Measurements from ENCODE around the gene UBE2N. TPM values are rescaled to one million over a fixed set of nuclear protein-coding genes. Genes with fewer than 3 reads are reported as not detected.
A peak's percentile ranks its signal among the peaks of the same experiment; 100 is the strongest.
"Not testable (repeated sequence)": the region's sequence is repeated elsewhere in the genome, so short reads cannot be mapped to it uniquely, and the experiment has no call there.

The UBE2N gene
- total and polyA plus RNA-seq, 11 donors = 53.6 to 107 (median 88.1) TPM

DNA sequence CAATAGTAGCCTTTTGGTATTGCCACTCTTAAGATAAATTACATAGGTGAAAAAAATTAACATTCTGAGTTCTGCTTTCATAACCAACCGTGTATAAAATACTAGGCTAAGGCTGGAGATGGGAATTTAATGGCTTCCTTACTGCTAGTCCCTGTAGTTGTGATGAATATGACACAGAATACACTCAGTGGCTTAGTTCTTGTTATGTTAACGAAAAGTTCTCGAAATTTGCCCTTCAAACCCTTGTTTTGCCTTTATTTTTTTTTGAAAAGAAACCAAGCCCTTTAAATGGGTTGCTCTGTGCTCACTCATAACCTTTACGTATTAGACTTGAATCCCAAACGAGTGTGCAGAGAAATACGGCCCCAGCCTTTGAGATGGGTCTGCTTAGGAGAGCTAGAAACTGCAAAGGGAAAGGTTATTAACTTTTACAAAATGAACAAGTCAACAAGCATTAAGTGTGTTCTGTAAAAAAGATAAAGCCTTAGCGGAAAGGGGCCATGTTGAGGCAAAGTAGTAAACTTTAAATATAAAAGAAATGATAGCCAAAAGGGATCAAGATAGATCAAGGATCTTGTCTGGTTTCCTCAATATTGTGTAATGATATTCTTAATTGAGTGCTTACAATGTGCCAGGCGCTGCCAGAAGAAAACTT is 62.3 kb downstream of the UBE2N start:
- Histone ChIP-seq H3K4me3 (peak overlapping the region; percentile 57 to 97 (median 86)), H3K27me3 (no peaks in the 10 kb centered on the region), H3K9me3 (no peaks in the 10 kb centered on the region), H3K4me1 (peaks cover 0 to 70% (median 31%) of the 10 kb centered on the region in 12 donors), H3K36me3 (peaks cover 0 to under 1% (median 0%) of the 10 kb centered on the region in 9 donors), H3K27ac (peak overlapping the region; percentile 78 to 97 (median 96))
- no peak for ATAC-seq
- WGBS, 4 donors = 10 to 19% (median 17%) methylated on average over 8 of the region's 8 CpGs
- intact Hi-C loops (cut with DNase I) = loop anchor here in 8 of 10 donors (5.0 to 10.0 kb wide), 6 partner anchors 75 to 352 kb away; no protein-coding TSS in a partner anchor
- TF ChIP-seq POLR2A (IDR thresholded peaks at IDR 0.05) = no peak
- TF ChIP-seq, protein P1, sequence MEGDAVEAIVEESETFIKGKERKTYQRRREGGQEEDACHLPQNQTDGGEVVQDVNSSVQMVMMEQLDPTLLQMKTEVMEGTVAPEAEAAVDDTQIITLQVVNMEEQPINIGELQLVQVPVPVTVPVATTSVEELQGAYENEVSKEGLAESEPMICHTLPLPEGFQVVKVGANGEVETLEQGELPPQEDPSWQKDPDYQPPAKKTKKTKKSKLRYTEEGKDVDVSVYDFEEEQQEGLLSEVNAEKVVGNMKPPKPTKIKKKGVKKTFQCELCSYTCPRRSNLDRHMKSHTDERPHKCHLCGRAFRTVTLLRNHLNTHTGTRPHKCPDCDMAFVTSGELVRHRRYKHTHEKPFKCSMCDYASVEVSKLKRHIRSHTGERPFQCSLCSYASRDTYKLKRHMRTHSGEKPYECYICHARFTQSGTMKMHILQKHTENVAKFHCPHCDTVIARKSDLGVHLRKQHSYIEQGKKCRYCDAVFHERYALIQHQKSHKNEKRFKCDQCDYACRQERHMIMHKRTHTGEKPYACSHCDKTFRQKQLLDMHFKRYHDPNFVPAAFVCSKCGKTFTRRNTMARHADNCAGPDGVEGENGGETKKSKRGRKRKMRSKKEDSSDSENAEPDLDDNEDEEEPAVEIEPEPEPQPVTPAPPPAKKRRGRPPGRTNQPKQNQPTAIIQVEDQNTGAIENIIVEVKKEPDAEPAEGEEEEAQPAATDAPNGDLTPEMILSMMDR (IDR thresholded peaks at IDR 0.05) = no peak
- no peak for DNase-seq

DNA sequence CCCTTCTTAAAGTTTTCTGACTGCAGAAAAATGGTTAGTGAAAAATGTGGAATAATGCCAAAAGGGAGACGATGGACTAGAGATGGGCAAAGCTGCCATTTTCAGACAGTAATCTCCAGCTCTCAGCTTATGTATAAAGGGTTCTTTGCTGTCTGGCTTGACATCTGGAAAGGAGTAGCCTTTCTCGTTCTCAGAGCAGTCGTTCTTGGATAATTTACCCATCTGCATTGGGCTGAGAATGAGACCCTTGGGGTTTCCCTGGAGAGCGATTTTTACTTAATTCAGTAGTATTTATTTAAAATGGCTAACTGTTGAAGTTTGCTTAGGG is 62.8 kb downstream of the UBE2N start:
- DNase-seq (no peak), ATAC-seq (no peak)
- no peaks in the 10 kb centered on the region for H3K27me3 ChIP-seq
- no peaks in the 10 kb centered on the region for H3K9me3 ChIP-seq
- intact Hi-C loops (cut with DNase I) = loop anchor here in 8 of 10 donors (5.0 to 10.0 kb wide), 6 partner anchors 74 to 352 kb away; no protein-coding TSS in a partner anchor
- peaks cover 0 to 71% (median 29%) of the 10 kb centered on the region in 12 donors for H3K4me1 ChIP-seq
- H3K27ac ChIP-seq = peak overlapping the region; percentile 78 to 97 (median 96)
- WGBS, 4 donors = 0 to 3% (median 2%) methylated on average over 4 of the region's 4 CpGs
- no peaks in the 10 kb centered on the region for H3K36me3 ChIP-seq
- TF ChIP-seq, protein P1 (IDR thresholded peaks at IDR 0.05) = no peak
- TF ChIP-seq POLR2A (IDR thresholded peaks at IDR 0.05) = no peak
- peak overlapping the region; percentile 57 to 97 (median 86) for H3K4me3 ChIP-seq

DNA sequence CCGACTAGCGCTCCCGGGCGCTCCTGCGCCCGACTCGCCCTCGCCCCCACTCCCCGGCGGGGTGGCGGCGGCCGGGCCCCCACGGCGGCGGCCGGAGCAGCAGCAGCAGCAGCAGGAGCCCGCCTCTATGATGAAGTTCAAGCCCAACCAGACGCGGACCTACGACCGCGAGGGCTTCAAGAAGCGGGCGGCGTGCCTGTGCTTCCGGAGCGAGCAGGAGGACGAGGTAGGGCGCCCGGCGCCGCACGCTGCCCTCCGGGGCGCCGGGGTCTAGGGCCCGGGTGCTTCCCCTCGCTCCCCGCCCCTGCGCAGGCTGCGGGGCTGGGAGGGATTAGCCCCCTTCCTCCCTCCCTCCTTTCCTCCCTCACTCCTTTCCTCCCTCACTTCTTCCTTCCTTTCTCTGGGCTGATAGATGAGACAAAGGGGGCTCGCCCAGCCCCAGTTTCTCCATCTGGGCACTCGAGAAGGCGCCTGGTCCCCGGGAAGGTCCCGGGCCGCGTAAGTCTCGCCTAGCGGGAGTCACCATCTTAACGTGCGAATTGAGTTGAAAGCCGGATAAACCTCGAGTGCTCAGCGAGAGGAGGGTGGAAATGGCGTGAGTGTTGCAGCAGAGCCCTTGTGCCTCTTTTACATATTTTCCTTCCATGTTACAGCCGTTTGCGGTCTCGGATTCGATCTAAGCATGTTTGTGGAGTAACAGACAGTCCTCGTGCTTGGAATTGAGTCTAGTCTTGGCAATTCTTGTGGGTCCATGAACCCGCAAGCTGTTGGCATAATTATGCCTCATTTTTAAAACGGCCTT is 63.4 kb downstream of the UBE2N start:
- not testable (repeated sequence) for H3K36me3 ChIP-seq, H3K27me3 ChIP-seq, H3K9me3 ChIP-seq
- peak overlapping the region; percentile 57 to 97 (median 86) for H3K4me3 ChIP-seq
- peaks cover 0 to 67% (median 30%) of the 10 kb centered on the region in 12 donors for H3K4me1 ChIP-seq
- DNase-seq (peak in 4 of 5 donors; percentile 38 to 50 (median 46)), ATAC-seq (peak in 1 of 4 donors; percentile 14)
- peak in 1 of 2 donors; percentile 17 for TF ChIP-seq POLR2A (IDR thresholded peaks at IDR 0.05)
- intact Hi-C loops (cut with DNase I) = loop anchor here in 8 of 10 donors (5.0 to 10.0 kb wide), 6 partner anchors 74 to 351 kb away; no protein-coding TSS in a partner anchor
- WGBS, 4 donors = 0% methylated on average over 29 to 46 of the region's 64 CpGs
- peak overlapping the region; percentile 78 to 97 (median 96) for H3K27ac ChIP-seq

DNA sequence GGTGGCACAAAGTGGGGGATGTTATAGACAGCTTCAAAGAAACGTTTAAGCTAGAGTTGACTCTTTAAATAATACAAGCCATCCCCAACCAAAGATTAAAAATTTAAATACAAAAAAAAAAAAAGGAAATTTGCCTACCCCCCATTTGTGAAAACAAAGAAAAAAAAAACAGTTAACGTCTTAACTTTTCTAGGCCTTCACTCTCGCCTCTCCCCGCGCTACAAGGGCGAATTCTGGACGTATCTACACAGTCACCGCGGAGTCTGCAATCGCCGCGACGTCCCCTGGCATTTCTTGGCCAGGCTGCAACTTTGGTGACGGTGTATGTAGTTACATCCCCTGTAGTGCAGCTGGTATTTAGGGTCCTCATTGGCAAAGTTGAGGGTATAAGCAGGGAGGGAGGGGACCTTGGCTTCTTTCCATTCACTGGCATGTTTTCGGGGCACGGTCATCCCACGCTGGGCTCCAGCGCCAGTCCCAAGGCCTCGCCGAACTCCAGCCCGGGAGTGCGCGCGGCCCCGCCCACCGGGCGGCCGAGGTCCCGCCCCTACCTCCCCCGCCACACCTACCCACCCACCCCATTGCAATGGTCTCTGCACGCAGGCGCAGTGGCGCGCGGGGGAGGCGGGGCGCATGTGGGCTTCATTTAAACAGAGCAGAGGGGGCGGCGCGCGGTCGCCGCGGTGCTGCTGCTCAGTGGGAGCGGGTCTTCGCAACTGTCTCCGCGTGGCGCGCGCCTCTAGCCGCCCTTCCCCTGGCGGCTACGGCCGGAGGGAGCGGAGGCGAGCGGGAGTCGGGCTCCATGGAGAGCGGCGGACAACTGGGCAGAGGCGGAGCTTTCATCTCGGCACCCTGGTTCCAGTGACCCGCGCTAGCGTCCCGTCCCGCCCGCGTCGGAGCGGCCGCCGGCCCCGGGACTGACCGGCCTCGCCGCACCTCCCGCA is 64.2 kb downstream of the UBE2N start, which contains the start of gene NUDT4:
Gene NUDT4 (plus strand): TSS at position 674 of the 944 bp plus-strand sequence. CDS start 398 bp downstream, outside the sequence.
- Histone ChIP-seq H3K27me3 (no peaks in the 10 kb centered on the region), H3K27ac (peak within 1 kb of the TSS; percentile 78 to 97 (median 96)), H3K36me3 (no peaks in the 10 kb centered on the region), H3K4me3 (peak within 1 kb of the TSS; percentile 57 to 97 (median 86)), H3K9me3 (no peaks in the 10 kb centered on the region), H3K4me1 (peaks cover 0 to 66% (median 30%) of the 10 kb centered on the region in 12 donors)
- 2 to 14% (median 2%) methylated on average over 20 to 63 of the region's 79 CpGs for WGBS, 4 donors
- ATAC-seq (peak; percentile 88 to 93 (median 92)), DNase-seq (peak; percentile 97 to 99 (median 98))
- TF ChIP-seq POLR2A (IDR thresholded peaks at IDR 0.05) = peak; percentile 55 to 95
- TF ChIP-seq, protein P1 (IDR thresholded peaks at IDR 0.05) = no peak
- intact Hi-C loops (cut with DNase I) = loop anchor here in 8 of 10 donors (1.0 to 10.0 kb wide), 9 partner anchors 73 to 350 kb away; no protein-coding TSS in a partner anchor
